H1 (cell line): ENCODE results near the gene SKIL. TPM values are rescaled to one million over a fixed set of nuclear protein-coding genes. Genes with fewer than 3 reads are reported as not detected.

ENCODE experiments used
- RAD21 ChIP-seq, 2 experiments: IDR thresholded peaks in 1 of 2; conservative IDR thresholded peaks in 1 of 2; 2 replicates each; pipeline ENCODE4 v1.6.1; 2011; ENCODE audit warnings: low read depth in 2 of 2, low read length in 2 of 2, improper control_type of control experiment in 1 of 2, inconsistent platforms in 1 of 2, mild to moderate bottlenecking in 1 of 2, moderate library complexity in 1 of 2
- RNF2 ChIP-seq: fragments of 200-900, 300-1000 bp; sonication (generic); IDR thresholded peaks from 2 replicates; pipeline ENCODE4 v1.7.1; 2016; ENCODE audit warnings: borderline replicate concordance, low read depth, mild to moderate bottlenecking, antibody characterized with exemption, low read length; ENCODE audit not compliant: poor library complexity, severe bottlenecking; ENCODE audit errors: missing control alignments
- polyA plus RNA-seq, 7 experiments: library from polyadenylated mRNA; depleted of rRNA in 3 of 7; stranded (reverse) in 5 of 7; unstranded in 2 of 7; fragments of >200 nt in 5 of 7; fragments of 200-250 nt in 2 of 7; gene quantifications; 1 replicate in 5 of 7; 2 replicates in 1 of 7; 4 replicates in 1 of 7; pipeline versions ENCODE4 v1.2.1 to v1.2.3, GENCODE V29; 2011 to 2013; ENCODE audit warnings: missing spikeins in 2 of 7, mixed read lengths in 2 of 7
- total RNA-seq: library from RNA; stranded (reverse); fragmentation: NEBNext Ultra II Directional; extraction: Animal tissue kit (Norgen Biotek cat#: 25700); gene quantifications from 2 replicates; pipeline ENCODE4 v1.2.1, GENCODE V29; 2021
- TF ChIP-seq, protein P1 (sequence below): IDR thresholded peaks from 2 replicates; pipeline ENCODE4 v1.6.1; 2012; ENCODE audit warnings: inconsistent platforms
- TF ChIP-seq, protein P2 (sequence below), 3 experiments: IDR thresholded peaks; 1 replicate in 2 of 3; 2 replicates in 1 of 3; pipeline versions ENCODE4 v1.5.1 to v1.6.1; 2011; ENCODE audit warnings: low read length in 3 of 3, mild to moderate bottlenecking in 3 of 3, inconsistent platforms in 2 of 3, low read depth in 1 of 3, moderate library complexity in 1 of 3; ENCODE audit not compliant: insufficient read depth in 1 of 3; ENCODE audit errors: control extremely low read depth in 1 of 3

The SKIL gene
- total and polyA plus RNA-seq, 2 of the 8 experiments (the other 6 are each of a cell fraction or from before 2014, with no cell fraction given): 13.2 to 277 TPM

DNA sequence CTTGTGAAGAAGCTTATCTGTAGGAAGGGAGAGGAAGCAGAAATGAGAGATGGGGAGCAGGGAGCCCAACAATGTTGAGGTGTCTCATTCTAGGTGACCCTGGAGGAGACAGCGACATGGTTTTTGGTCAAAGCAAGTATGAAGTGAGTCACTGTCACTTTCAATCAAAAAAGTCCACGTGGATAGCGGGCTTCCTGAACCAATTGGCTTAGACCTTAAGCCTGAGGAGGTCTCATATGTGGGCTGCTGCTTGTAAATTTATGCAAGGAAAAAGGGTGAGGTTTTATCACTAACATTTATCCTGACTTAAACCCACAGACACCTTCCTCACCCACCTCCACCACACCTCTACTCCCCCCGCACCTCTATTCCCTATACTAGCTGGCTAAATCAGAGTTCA lies 83.9 kb downstream of the SKIL start (continued):
- no peak for TF ChIP-seq RNF2
- TF ChIP-seq RAD21 (IDR thresholded peaks at IDR 0.05 in 1 of 2, conservative IDR thresholded peaks at IDR 0.05 in 1 of 2; ENCODE audit: low read depth in 2 of 2, low read length in 2 of 2): no peak
- TF ChIP-seq, protein P1, sequence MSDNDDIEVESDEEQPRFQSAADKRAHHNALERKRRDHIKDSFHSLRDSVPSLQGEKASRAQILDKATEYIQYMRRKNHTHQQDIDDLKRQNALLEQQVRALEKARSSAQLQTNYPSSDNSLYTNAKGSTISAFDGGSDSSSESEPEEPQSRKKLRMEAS: no peak
- TF ChIP-seq, protein P2, sequence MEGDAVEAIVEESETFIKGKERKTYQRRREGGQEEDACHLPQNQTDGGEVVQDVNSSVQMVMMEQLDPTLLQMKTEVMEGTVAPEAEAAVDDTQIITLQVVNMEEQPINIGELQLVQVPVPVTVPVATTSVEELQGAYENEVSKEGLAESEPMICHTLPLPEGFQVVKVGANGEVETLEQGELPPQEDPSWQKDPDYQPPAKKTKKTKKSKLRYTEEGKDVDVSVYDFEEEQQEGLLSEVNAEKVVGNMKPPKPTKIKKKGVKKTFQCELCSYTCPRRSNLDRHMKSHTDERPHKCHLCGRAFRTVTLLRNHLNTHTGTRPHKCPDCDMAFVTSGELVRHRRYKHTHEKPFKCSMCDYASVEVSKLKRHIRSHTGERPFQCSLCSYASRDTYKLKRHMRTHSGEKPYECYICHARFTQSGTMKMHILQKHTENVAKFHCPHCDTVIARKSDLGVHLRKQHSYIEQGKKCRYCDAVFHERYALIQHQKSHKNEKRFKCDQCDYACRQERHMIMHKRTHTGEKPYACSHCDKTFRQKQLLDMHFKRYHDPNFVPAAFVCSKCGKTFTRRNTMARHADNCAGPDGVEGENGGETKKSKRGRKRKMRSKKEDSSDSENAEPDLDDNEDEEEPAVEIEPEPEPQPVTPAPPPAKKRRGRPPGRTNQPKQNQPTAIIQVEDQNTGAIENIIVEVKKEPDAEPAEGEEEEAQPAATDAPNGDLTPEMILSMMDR (IDR thresholded peaks at IDR 0.05; ENCODE audit: control extremely low read depth in 1 of 3, insufficient read depth in 1 of 3, low read depth in 1 of 3, low read length in 3 of 3): no peak
- TF ChIP-seq, all 59 proteins: peak for 0
